IMR-90 (cell line): Measurements from ENCODE around the gene USP17L28. TPM values are rescaled to one million over a fixed set of nuclear protein-coding genes. Genes with fewer than 3 reads are reported as not detected.
"Not testable (repeated sequence)": the region's sequence is repeated elsewhere in the genome, so short reads cannot be mapped to it uniquely, and the experiment has no call there.

Experiments used
- ATAC-seq: fragments of 200-7000 bp; cut with Tn5 transposase; 2 replicates; pipeline ENCODE4 v1.9.1; 2020; ENCODE audit warnings: low read depth, mild to moderate bottlenecking, moderate library complexity
- BruUV-seq: library from RNA; stranded (reverse); fragments of 400-500 nt; replicated peaks from 2 replicates; lab custom pipeline; 2021; lab: Mats Ljungman, UMichigan
- CTCF ChIA-PET: fragments of 300-600 bp; formaldehyde crosslinking; extraction: SDS; loops from one replicate; lab custom pipeline; 2021; ENCODE audit warnings: antibody characterized with exemption; lab: Yijun Ruan, JAX
- POLR2A ChIA-PET: fragments of 300-600 bp; sonication (Branson Sonifier 250); formaldehyde crosslinking; loops from one replicate; lab custom pipeline; 2022; ENCODE audit warnings: antibody characterized with exemption; ENCODE audit not compliant: unreplicated experiment; lab: Charles Lee
- DNase-seq: peaks from one replicate; pipeline ENCODE4 v3.0.0; 2013
- H2AFZ ChIP-seq: replicated peaks from 2 replicates; pipeline ENCODE3; 2013; ENCODE audit warnings: low read length, mild to moderate bottlenecking; ENCODE audit not compliant: poor library complexity
- H2AK5ac ChIP-seq: 2 replicates; pipeline ENCODE4 v1.6.1; 2013; ENCODE audit warnings: low read depth, low read length, inconsistent platforms
- H2AK9ac ChIP-seq: replicated peaks from 2 replicates; pipeline ENCODE3; 2013; ENCODE audit warnings: mild to moderate bottlenecking, low read depth, low read length, moderate library complexity; ENCODE audit not compliant: poor library complexity
- H2BK120ac ChIP-seq: 2 replicates; pipeline ENCODE4 v1.6.1; 2013; ENCODE audit warnings: low read depth, low read length, inconsistent platforms
- H2BK15ac ChIP-seq: 3 replicates; pipeline ENCODE4 v1.6.1; 2013; ENCODE audit warnings: low read depth, low read length, inconsistent platforms
- H2BK20ac ChIP-seq: 2 replicates; pipeline ENCODE4 v1.6.1; 2013; ENCODE audit warnings: low read depth, mild to moderate bottlenecking, inconsistent platforms, low read length, moderate library complexity
- H2BK5ac ChIP-seq: 2 replicates; pipeline ENCODE4 v1.6.1; 2013; ENCODE audit warnings: mild to moderate bottlenecking, low read depth, low read length, inconsistent platforms; ENCODE audit not compliant: poor library complexity, severe bottlenecking
- H3K14ac ChIP-seq: replicated peaks from 2 replicates; pipeline ENCODE4 v1.6.1; 2013; ENCODE audit warnings: low read depth, low read length, inconsistent platforms
- H3K18ac ChIP-seq: 2 replicates; pipeline ENCODE4 v1.6.1; 2013; ENCODE audit warnings: low read depth, low read length, control low read depth
- H3K23ac ChIP-seq: 2 replicates; pipeline ENCODE4 v1.6.1; 2013; ENCODE audit warnings: low read depth, low read length, inconsistent platforms
- H3K27ac ChIP-seq: 2 replicates; pipeline ENCODE4 v1.5.1; 2013; ENCODE audit warnings: mild to moderate bottlenecking, control low read depth, low read length; ENCODE audit not compliant: insufficient read depth
- H3K27me3 ChIP-seq: 2 replicates; pipeline ENCODE4 v1.6.1; 2013; ENCODE audit warnings: low read length; ENCODE audit not compliant: control insufficient read depth, insufficient read depth
- H3K36me3 ChIP-seq: 2 replicates; pipeline ENCODE4 v1.6.1; 2013; ENCODE audit warnings: low read length, mixed read lengths; ENCODE audit not compliant: control insufficient read depth, insufficient read depth
- H3K4ac ChIP-seq: 2 replicates; pipeline ENCODE4 v1.6.1; 2013; ENCODE audit warnings: low read depth, low read length, inconsistent platforms
- H3K4me1 ChIP-seq: 2 replicates; pipeline ENCODE4 v1.6.1; 2013; ENCODE audit warnings: low read length, mixed read lengths; ENCODE audit not compliant: control insufficient read depth, insufficient read depth
- H3K4me2 ChIP-seq: 2 replicates; pipeline ENCODE4 v1.6.1; 2013; ENCODE audit warnings: low read depth, mild to moderate bottlenecking, control low read depth, low read length, moderate library complexity
- H3K4me3 ChIP-seq: 2 replicates; pipeline ENCODE4 v1.5.1; 2013; ENCODE audit warnings: low read depth, mild to moderate bottlenecking, control low read depth, low read length, moderate library complexity; ENCODE audit not compliant: insufficient read depth
- H3K56ac ChIP-seq: 2 replicates; pipeline ENCODE4 v1.6.1; 2013; ENCODE audit warnings: low read length, inconsistent platforms; ENCODE audit not compliant: insufficient read depth; ENCODE audit errors: extremely low read depth
- H3K79me1 ChIP-seq, 2 experiments: 2 replicates each; pipeline ENCODE4 v1.6.1; 2013; ENCODE audit warnings: low read length in 2 of 2, inconsistent platforms in 1 of 2, low read depth in 1 of 2
- H3K9ac ChIP-seq: 2 replicates; pipeline ENCODE4 v1.6.1; 2013; ENCODE audit warnings: low read depth, low read length, control low read depth
- H3K9me1 ChIP-seq: 2 replicates; pipeline ENCODE4 v1.6.1; 2013; ENCODE audit warnings: low read length, inconsistent platforms; ENCODE audit not compliant: insufficient read depth
- H3K9me3 ChIP-seq: 2 replicates; pipeline ENCODE4 v1.6.1; 2013; ENCODE audit warnings: low read length; ENCODE audit not compliant: control insufficient read depth, insufficient read depth
- H4K20me1 ChIP-seq: 2 replicates; pipeline ENCODE4 v1.6.1; 2013; ENCODE audit warnings: low read length, inconsistent platforms; ENCODE audit not compliant: insufficient read depth
- H4K5ac ChIP-seq: 2 replicates; pipeline ENCODE4 v1.6.1; 2013; ENCODE audit warnings: mild to moderate bottlenecking, low read depth, low read length, control low read depth
- H4K8ac ChIP-seq, 2 experiments: 2 replicates each; pipeline ENCODE4 v1.6.1; 2013; ENCODE audit warnings: low read depth in 2 of 2, low read length in 2 of 2, control low read depth in 1 of 2, inconsistent platforms in 1 of 2
- H4K91ac ChIP-seq: 2 replicates; pipeline ENCODE4 v1.6.1; 2013; ENCODE audit warnings: low read depth, low read length, inconsistent platforms; ENCODE audit not compliant: insufficient read depth
- WGBS, 2 experiments: methylation state at CpG; one replicate each; pipeline versions ENCODE4 v1.1.5 to v1.1.7; 2013; ENCODE audit warnings: missing lambda C conversion rate in 2 of 2; ENCODE audit not compliant: insufficient read length in 1 of 2; ENCODE audit errors: extremely low coverage in 2 of 2; 5-methylcytosine and 5-hydroxymethylcytosine counted together
- dilution Hi-C: fragments of 300-500 bp; cut with HindIII; formaldehyde crosslinking; loops from one replicate; pipeline ENCODE4 v1.14.3; 2018; ENCODE audit warnings: low sequenced_read_pairs; ENCODE audit not compliant: unreplicated experiment
- in situ Hi-C: fragments of 300-500 bp; cut with MboI; formaldehyde crosslinking; loops from 3 replicates; pipeline ENCODE4 v1.14.3; 2019; ENCODE audit warnings: low sequenced_read_pairs, inconsistent platforms, mixed read lengths
- intact Hi-C: fragments of 100-400 bp; cut with micrococcal nuclease; formaldehyde crosslinking; loops from 2 replicates; pipeline ENCODE4 v1.10.0; 2022
- polyA plus RNA-seq, 3 experiments: library from polyadenylated mRNA; depleted of rRNA; stranded (reverse); fragments of >200 nt; gene quantifications; 2 replicates each; pipeline ENCODE4 v1.2.3, GENCODE V29; 2012; ENCODE audit warnings: low replicate concordance in 1 of 3
- total RNA-seq: library from RNA; depleted of rRNA; stranded (reverse); fragments of >200 nt; gene quantifications from 2 replicates; pipeline ENCODE4 v1.2.3, GENCODE V29; 2012

The USP17L28 gene
- total and polyA plus RNA-seq, 2 of the 4 experiments (the other 2 are of a cell fraction), result not detected

GRCh38 chr4:9324865-9325264, 23.8 kb upstream of the USP17L28 start, which contains the start of gene USP17L24:
Gene USP17L24, plus strand, starts transcription at chr4:9325165. Its CDS starts 0 bp downstream, at chr4:9325165.
- H3K9me3 ChIP-seq, H3K9ac ChIP-seq, BruUV-seq, H4K20me1 ChIP-seq, H3K27ac ChIP-seq, H2BK120ac ChIP-seq, H2BK15ac ChIP-seq, CTCF ChIA-PET, dilution Hi-C loops, H3K14ac ChIP-seq, H3K4me2 ChIP-seq, H3K4ac ChIP-seq, H3K4me1 ChIP-seq, ATAC-seq, H2AK9ac ChIP-seq, H4K91ac ChIP-seq, H3K79me1 ChIP-seq, H3K4me3 ChIP-seq, H2AK5ac ChIP-seq, H3K18ac ChIP-seq, H3K56ac ChIP-seq, H3K23ac ChIP-seq, H2BK20ac ChIP-seq, H3K36me3 ChIP-seq, H2AFZ ChIP-seq, DNase-seq, H3K9me1 ChIP-seq, in situ Hi-C loops, POLR2A ChIA-PET, intact Hi-C loops, H4K8ac ChIP-seq, H4K5ac ChIP-seq, H2BK5ac ChIP-seq, H3K27me3 ChIP-seq: not testable (repeated sequence)
- no CpG with 5 or more reads among the region's 15 CpGs for WGBS, 2 experiments

GRCh38 chr4:9329611-9330010, 19.1 kb upstream of the USP17L28 start, which contains the start of gene USP17L25:
Gene USP17L25, plus strand, starts transcription at chr4:9329911. Its CDS starts 0 bp downstream, at chr4:9329911.
- H2BK5ac ChIP-seq, H3K27ac ChIP-seq, dilution Hi-C loops, H3K56ac ChIP-seq, H3K4me1 ChIP-seq, H2AFZ ChIP-seq, H3K27me3 ChIP-seq, POLR2A ChIA-PET, H3K18ac ChIP-seq, intact Hi-C loops, DNase-seq, H3K79me1 ChIP-seq, H3K9me3 ChIP-seq, H4K5ac ChIP-seq, H4K91ac ChIP-seq, ATAC-seq, in situ Hi-C loops, BruUV-seq, H3K36me3 ChIP-seq, H4K8ac ChIP-seq, CTCF ChIA-PET, H2BK120ac ChIP-seq, H3K4ac ChIP-seq, H2BK20ac ChIP-seq, H2BK15ac ChIP-seq, H3K14ac ChIP-seq, H2AK5ac ChIP-seq, H4K20me1 ChIP-seq, H3K23ac ChIP-seq, H3K9ac ChIP-seq, H2AK9ac ChIP-seq, H3K4me2 ChIP-seq, H3K9me1 ChIP-seq, H3K4me3 ChIP-seq: not testable (repeated sequence)
- WGBS, 2 experiments, result no CpG with 5 or more reads among the region's 15 CpGs
